CD4-positive, alpha-beta T cell (primary cell): ENCODE measurements around the gene HIP1. TPM values are rescaled to one million over a fixed set of nuclear protein-coding genes. Genes with fewer than 3 reads are reported as not detected.
"Not testable (repeated sequence)": the region's sequence is repeated elsewhere in the genome, so short reads cannot be mapped to it uniquely, and the experiment has no call there.

Experiments used
- ATAC-seq: fragments of 200-7000 bp; cut with Tn5 transposase; one replicate; pipeline ENCODE4 v1.10.0; 2022; ENCODE audit warnings: mild to moderate bottlenecking; ENCODE audit not compliant: poor library complexity
- CTCF ChIA-PET: fragments of 350-600 bp; sonication (Branson Sonifier 250); formaldehyde crosslinking; loops from one replicate; lab custom pipeline; 2021; ENCODE audit warnings: antibody characterized with exemption, inconsistent platforms; lab: Charles Lee
- POLR2A ChIA-PET: fragments of 350-600 bp; sonication (Branson Sonifier 250); formaldehyde crosslinking; loops from one replicate; lab custom pipeline; 2021; ENCODE audit warnings: antibody characterized with exemption, inconsistent platforms; lab: Charles Lee
- DNase-seq, 14 experiments: peaks; one replicate each; pipeline ENCODE4 v3.0.0-alpha.2; 2013 to 2020; ENCODE audit warnings: mixed read lengths in 2 of 14
- H3K27ac ChIP-seq, 2 donors: one replicate each; pipeline versions ENCODE4 v1.5.1 to v1.7.0; 2013; ENCODE audit warnings: low read length in 2 of 2, low read depth in 1 of 2, mild to moderate bottlenecking in 1 of 2
- H3K27me3 ChIP-seq, 2 experiments: 1 replicate in 1 of 2; 2 replicates in 1 of 2; pipeline versions ENCODE4 v1.6.1 to v1.7.0; 2013; ENCODE audit warnings: low read length in 2 of 2, control low read depth in 1 of 2, mild to moderate bottlenecking in 1 of 2, moderate library complexity in 1 of 2; ENCODE audit not compliant: insufficient read depth in 2 of 2, control insufficient read depth in 1 of 2
- H3K36me3 ChIP-seq: one replicate; pipeline ENCODE4 v1.6.1; 2013; ENCODE audit warnings: low read length, control low read depth; ENCODE audit not compliant: insufficient read depth
- H3K4me1 ChIP-seq: one replicate; pipeline ENCODE4 v1.6.1; 2013; ENCODE audit warnings: low read length, control low read depth; ENCODE audit not compliant: insufficient read depth
- H3K4me3 ChIP-seq: one replicate; pipeline ENCODE4 v1.5.1; 2013; ENCODE audit warnings: mild to moderate bottlenecking, low read length, moderate library complexity
- H3K9me3 ChIP-seq, 2 experiments: 1 replicate in 1 of 2; 2 replicates in 1 of 2; pipeline versions ENCODE4 v1.6.1 to v1.7.0; 2013; ENCODE audit warnings: low read length in 2 of 2, mild to moderate bottlenecking in 2 of 2, control low read depth in 1 of 2, moderate library complexity in 1 of 2; ENCODE audit not compliant: control insufficient read depth in 1 of 2, insufficient read depth in 1 of 2
- H3K27ac Mint-ChIP-seq: one replicate; pipeline ENCODE4 v1.8.0; 2020; ENCODE audit warnings: mixed read lengths
- H3K27me3 Mint-ChIP-seq: one replicate; pipeline ENCODE4 v1.8.0; 2021; ENCODE audit warnings: mixed read lengths
- H3K36me3 Mint-ChIP-seq: one replicate; pipeline ENCODE4 v1.8.0; 2021; ENCODE audit warnings: low read depth, mixed read lengths
- H3K4me1 Mint-ChIP-seq: one replicate; pipeline ENCODE4 v1.8.0; 2021; ENCODE audit warnings: low read depth, mixed read lengths
- H3K4me3 Mint-ChIP-seq: one replicate; pipeline ENCODE4 v1.8.0; 2020; ENCODE audit warnings: mild to moderate bottlenecking, mixed read lengths
- H3K9me3 Mint-ChIP-seq: one replicate; pipeline ENCODE4 v1.8.0; 2020; ENCODE audit warnings: mixed read lengths
- intact Hi-C, 2 experiments: fragments of 100-400 bp; cut with DNase I in 1 of 2; cut with micrococcal nuclease in 1 of 2; formaldehyde crosslinking; loops; one replicate each; pipeline versions ENCODE4 v1.15.1 to v1.9.0; 2023 to 2025; cut with DNase I, micrococcal nuclease
- total RNA-seq, 174 experiments: library from RNA in 2 of 174; stranded (reverse) in 2 of 174; gene quantifications; one replicate each; pipeline ENCODE4 v1.2.3 and lab custom pipeline; 2021 to 2026
- TF ChIP-seq, protein P1 (sequence below): fragments of 200-600 bp; IDR thresholded peaks from one replicate; pipeline ENCODE4 v1.8.0; 2022; ENCODE audit warnings: antibody characterized with exemption, mild to moderate bottlenecking

Gene HIP1
- total RNA-seq, 2 experiments from 2014 or later: 1.5 to 1.7 TPM

DNA sequence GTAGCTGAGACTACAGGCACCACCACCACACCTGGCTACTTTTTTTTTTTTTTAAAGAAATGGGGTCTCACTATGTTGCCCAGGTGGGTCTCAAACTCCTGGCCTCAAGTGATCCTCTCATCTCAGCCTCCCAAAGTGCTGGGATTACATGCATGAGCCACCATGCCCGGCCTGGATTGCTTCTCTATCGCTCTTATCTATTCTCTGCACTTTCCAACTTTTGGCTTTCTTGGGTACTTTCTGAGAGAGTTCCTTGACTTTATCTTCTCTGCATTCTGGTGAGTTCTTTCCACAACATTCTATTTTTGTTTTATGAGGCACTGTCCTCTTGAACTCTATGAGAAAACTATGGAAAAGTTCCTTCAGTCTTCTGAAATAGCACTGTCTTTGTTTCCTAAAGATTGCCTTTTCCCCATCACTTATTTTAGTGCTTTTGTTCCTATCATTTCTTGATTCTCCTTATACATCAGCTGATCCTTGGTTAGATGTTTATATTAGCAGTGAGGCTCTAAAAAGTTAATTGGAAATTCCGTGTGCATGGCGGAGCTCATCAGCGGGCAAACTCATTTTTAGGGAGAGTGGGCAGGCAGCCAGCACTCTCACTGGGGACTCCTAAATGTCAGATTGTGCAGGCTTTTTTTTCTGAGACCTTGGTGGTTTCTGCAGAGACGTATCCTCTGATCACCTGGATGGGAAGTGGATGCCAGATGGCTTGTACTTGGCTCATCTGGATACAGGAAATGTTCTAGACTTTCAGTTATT lies 43.9 kb downstream of the HIP1 start:
- TF ChIP-seq, protein P1, sequence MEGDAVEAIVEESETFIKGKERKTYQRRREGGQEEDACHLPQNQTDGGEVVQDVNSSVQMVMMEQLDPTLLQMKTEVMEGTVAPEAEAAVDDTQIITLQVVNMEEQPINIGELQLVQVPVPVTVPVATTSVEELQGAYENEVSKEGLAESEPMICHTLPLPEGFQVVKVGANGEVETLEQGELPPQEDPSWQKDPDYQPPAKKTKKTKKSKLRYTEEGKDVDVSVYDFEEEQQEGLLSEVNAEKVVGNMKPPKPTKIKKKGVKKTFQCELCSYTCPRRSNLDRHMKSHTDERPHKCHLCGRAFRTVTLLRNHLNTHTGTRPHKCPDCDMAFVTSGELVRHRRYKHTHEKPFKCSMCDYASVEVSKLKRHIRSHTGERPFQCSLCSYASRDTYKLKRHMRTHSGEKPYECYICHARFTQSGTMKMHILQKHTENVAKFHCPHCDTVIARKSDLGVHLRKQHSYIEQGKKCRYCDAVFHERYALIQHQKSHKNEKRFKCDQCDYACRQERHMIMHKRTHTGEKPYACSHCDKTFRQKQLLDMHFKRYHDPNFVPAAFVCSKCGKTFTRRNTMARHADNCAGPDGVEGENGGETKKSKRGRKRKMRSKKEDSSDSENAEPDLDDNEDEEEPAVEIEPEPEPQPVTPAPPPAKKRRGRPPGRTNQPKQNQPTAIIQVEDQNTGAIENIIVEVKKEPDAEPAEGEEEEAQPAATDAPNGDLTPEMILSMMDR: no peak

GRCh38 chr7:75693668-75694067 lies 45.1 kb downstream of the HIP1 start:
- H3K36me3 Mint-ChIP-seq, H3K9me3 Mint-ChIP-seq, H3K4me1 Mint-ChIP-seq, H3K4me3 Mint-ChIP-seq, ATAC-seq, DNase-seq, H3K4me1 ChIP-seq, H3K27ac Mint-ChIP-seq, CTCF ChIA-PET, H3K4me3 ChIP-seq, H3K27me3 ChIP-seq, H3K9me3 ChIP-seq, H3K27me3 Mint-ChIP-seq, intact Hi-C loops, H3K36me3 ChIP-seq, POLR2A ChIA-PET, H3K27ac ChIP-seq: not testable (repeated sequence)

More for the DNA sequence above, 43.9 kb downstream of the HIP1 start:
- intact Hi-C loops: no loop called here
- Histone ChIP-seq H3K4me3 (no peak overlapping the region), H3K36me3 (no peaks in the 10 kb centered on the region), H3K9me3 (no peaks in the 10 kb centered on the region), H3K27ac (no peak overlapping the region), H3K27me3 (no peaks in the 10 kb centered on the region), H3K4me1 (no peaks in the 10 kb centered on the region)
- no peak overlapping the region for H3K4me3 Mint-ChIP-seq
- CTCF ChIA-PET: no interaction called here
- no peaks in the 10 kb centered on the region for H3K4me1 Mint-ChIP-seq
- DNase-seq: no peak
- H3K9me3 Mint-ChIP-seq: no peaks in the 10 kb centered on the region
- no peak for ATAC-seq
- H3K27me3 Mint-ChIP-seq: no peaks in the 10 kb centered on the region
- no peak overlapping the region for H3K27ac Mint-ChIP-seq
- POLR2A ChIA-PET: no interaction called here
- no peaks in the 10 kb centered on the region for H3K36me3 Mint-ChIP-seq

DNA sequence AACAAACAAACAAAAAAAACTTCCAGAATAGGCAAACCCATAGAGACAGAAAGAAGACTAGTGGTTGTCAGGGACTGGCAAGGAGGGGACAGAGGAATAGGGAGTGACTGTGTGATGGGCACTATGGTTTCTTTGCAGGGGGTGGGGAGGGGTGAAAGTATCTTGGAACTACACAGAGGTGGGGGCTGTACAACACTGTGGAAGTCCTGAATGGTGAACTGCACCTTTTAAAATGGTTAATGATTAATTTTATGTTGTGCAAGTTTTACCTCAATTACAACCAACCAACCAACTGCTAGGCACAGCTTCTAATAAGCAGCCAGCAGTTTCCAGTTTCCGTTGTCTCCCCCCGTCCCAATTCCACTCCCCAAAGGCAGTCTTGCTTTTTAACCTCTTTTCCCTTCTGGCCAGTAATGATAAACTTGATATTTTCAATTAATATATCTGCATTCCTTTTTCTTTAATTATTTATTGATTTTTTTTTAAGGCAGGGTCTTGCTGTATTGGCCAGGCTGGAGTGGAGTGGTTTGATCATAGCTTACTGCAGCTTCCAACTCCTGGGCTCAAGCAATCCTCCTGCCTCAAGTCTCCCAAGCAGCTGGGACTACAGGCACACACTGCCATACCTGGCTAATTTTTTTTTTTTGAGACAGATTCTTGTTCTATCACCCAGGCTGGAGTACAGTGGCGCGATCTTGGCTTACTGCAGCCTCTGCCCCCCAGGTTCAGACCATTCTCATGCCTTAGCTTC lies 46.8 kb downstream of the HIP1 start:
- ChIA-PET POLR2A (no interaction called here), CTCF (no interaction called here)
- Mint-ChIP-seq H3K4me1 (no peaks in the 10 kb centered on the region), H3K27ac (no peak overlapping the region), H3K9me3 (no peaks in the 10 kb centered on the region), H3K36me3 (no peaks in the 10 kb centered on the region), H3K27me3 (peaks cover 4% of the 10 kb centered on the region), H3K4me3 (no peak overlapping the region)
- no peaks in the 10 kb centered on the region for H3K9me3 ChIP-seq
- ATAC-seq (no peak), DNase-seq (no peak)
- H3K4me3 ChIP-seq: no peak overlapping the region
- H3K27ac ChIP-seq: no peak overlapping the region
- no peaks in the 10 kb centered on the region for H3K36me3 ChIP-seq
- TF ChIP-seq, protein P1: no peak
- peaks cover 3% of the 10 kb centered on the region for H3K4me1 ChIP-seq
- intact Hi-C loops: no loop called here
- H3K27me3 ChIP-seq: peaks cover 0 to 5% of the 10 kb centered on the region in 2 experiments
